ACC112 (cell line): Measurements from ENCODE around the gene CSNK2A1.

ENCODE experiments used
- H2AFZ ChIP-seq: fragments of 200-600 bp; sonication (generic); one replicate; pipeline ENCODE4 v1.6.0; 2017; ENCODE audit warnings: antibody characterized with exemption, low read length; ENCODE audit not compliant: unreplicated experiment
- H3K27ac ChIP-seq: fragments of 200-600 bp; sonication (generic); 2 replicates; pipeline ENCODE4 v1.5.1; 2014; ENCODE audit warnings: low read depth, mild to moderate bottlenecking, antibody characterized with exemption, low read length, moderate library complexity
- H3K27me3 ChIP-seq: fragments of 200-600 bp; sonication (generic); 2 replicates; pipeline ENCODE4 v1.6.1; 2014; ENCODE audit warnings: mild to moderate bottlenecking, antibody characterized with exemption, low read length, moderate library complexity, mixed read lengths; ENCODE audit not compliant: insufficient read depth
- H3K36me3 ChIP-seq: fragments of 200-600 bp; sonication (generic); 2 replicates; pipeline ENCODE4 v1.6.1; 2016; ENCODE audit warnings: mild to moderate bottlenecking, antibody characterized with exemption, low read length, moderate library complexity, mixed read lengths; ENCODE audit not compliant: insufficient read depth
- H3K4me1 ChIP-seq: fragments of 200-600 bp; sonication (generic); one replicate; pipeline ENCODE4 v1.6.1; 2016; ENCODE audit warnings: low read length, mixed read lengths; ENCODE audit not compliant: insufficient read depth, unreplicated experiment, control insufficient read depth
- H3K4me3 ChIP-seq: fragments of 200-600 bp; sonication (generic); 2 replicates; pipeline ENCODE4 v1.5.1; 2014; ENCODE audit warnings: mild to moderate bottlenecking, low read depth, low read length
- H3K79me2 ChIP-seq: fragments of 200-600 bp; sonication (generic); one replicate; pipeline ENCODE4 v1.6.0; 2016; ENCODE audit warnings: low read length; ENCODE audit not compliant: control insufficient read depth, unreplicated experiment, insufficient read depth

The CSNK2A1 gene

GRCh38 chr20:436476-436875, 107.1 kb downstream of the CSNK2A1 start:
- Histone ChIP-seq H3K79me2 (no peaks in the 10 kb centered on the region), H3K4me1 (peaks cover 4% of the 10 kb centered on the region), H3K4me3 (no peak overlapping the region), H3K27ac (no peak overlapping the region), H3K36me3 (peaks cover 30% of the 10 kb centered on the region; the same call in 1 of the 2 replicates), H3K27me3 (no peaks in the 10 kb centered on the region), H2AFZ (no peak overlapping the region)

GRCh38 chr20:435558-435957, 108.0 kb downstream of the CSNK2A1 start:
- Histone ChIP-seq H3K27ac (no peak overlapping the region), H3K27me3 (no peaks in the 10 kb centered on the region), H3K4me3 (no peak overlapping the region), H3K36me3 (peaks cover 21% of the 10 kb centered on the region; the same call in 1 of the 2 replicates), H3K79me2 (no peaks in the 10 kb centered on the region), H2AFZ (no peak overlapping the region), H3K4me1 (peaks cover 4% of the 10 kb centered on the region)

- H3K79me2 ChIP-seq = no peaks in the 10 kb centered on the region
- peaks cover 4% of the 10 kb centered on the region for H3K4me1 ChIP-seq
- H3K36me3 ChIP-seq = peaks cover 14% of the 10 kb centered on the region; the same call in 1 of the 2 replicates
- H3K4me3 ChIP-seq = no peak overlapping the region
- no peaks in the 10 kb centered on the region for H3K27me3 ChIP-seq
- no peak overlapping the region for H3K27ac ChIP-seq
- H2AFZ ChIP-seq = no peak overlapping the region
These were observed 108.8 kb downstream of the CSNK2A1 start for GRCh38 chr20:434661-435419.

- H3K4me1 ChIP-seq = peaks cover 4% of the 10 kb centered on the region
- no peaks in the 10 kb centered on the region for H3K27me3 ChIP-seq
- no peak overlapping the region for H3K27ac ChIP-seq
- H3K36me3 ChIP-seq = peaks cover 11% of the 10 kb centered on the region; the same call in 1 of the 2 replicates
- no peaks in the 10 kb centered on the region for H3K79me2 ChIP-seq
- no peak overlapping the region for H2AFZ ChIP-seq
- H3K4me3 ChIP-seq = no peak overlapping the region
These were observed 109.4 kb downstream of the CSNK2A1 start for GRCh38 chr20:434221-434620.

GRCh38 chr20:433300-433975, 110.2 kb downstream of the CSNK2A1 start:
- H3K27ac ChIP-seq = 0 out of 2 replicates have a peak overlapping the region, but pooled peaks have one; percentile 9

GRCh38 chr20:432677-433299, 110.8 kb downstream of the CSNK2A1 start:
- Histone ChIP-seq H3K79me2 (no peaks in the 10 kb centered on the region), H3K4me3 (no peak overlapping the region), H2AFZ (no peak overlapping the region), H3K4me1 (peaks cover 4% of the 10 kb centered on the region), H3K27me3 (no peaks in the 10 kb centered on the region), H3K36me3 (0 out of 2 replicates have a peak, but pooled peaks cover 7% of the 10 kb centered on the region), H3K27ac (no peak overlapping the region)

More at GRCh38 chr20:433300-433975, 110.2 kb downstream of the CSNK2A1 start:
- Histone ChIP-seq H2AFZ (no peak overlapping the region), H3K79me2 (no peaks in the 10 kb centered on the region), H3K36me3 (peaks cover 8% of the 10 kb centered on the region; the same call in 1 of the 2 replicates), H3K27me3 (no peaks in the 10 kb centered on the region), H3K4me1 (peaks cover 4% of the 10 kb centered on the region), H3K4me3 (no peak overlapping the region)

GRCh38 chr20:432208-432607, 111.4 kb downstream of the CSNK2A1 start:
- Histone ChIP-seq H3K27me3 (no peaks in the 10 kb centered on the region), H2AFZ (no peak overlapping the region), H3K4me1 (peaks cover 4% of the 10 kb centered on the region), H3K79me2 (no peaks in the 10 kb centered on the region), H3K36me3 (0 out of 2 replicates have a peak, but pooled peaks cover 7% of the 10 kb centered on the region), H3K27ac (no peak overlapping the region), H3K4me3 (no peak overlapping the region)

- Histone ChIP-seq H3K36me3 (peaks cover 7% of the 10 kb centered on the region; the same call in 1 of the 2 replicates), H3K79me2 (no peaks in the 10 kb centered on the region), H3K4me1 (peaks cover 4% of the 10 kb centered on the region), H2AFZ (no peak overlapping the region), H3K27me3 (no peaks in the 10 kb centered on the region), H3K27ac (no peak overlapping the region), H3K4me3 (no peak overlapping the region)
These were observed 112.3 kb downstream of the CSNK2A1 start for GRCh38 chr20:431012-431904.

- H3K27me3 ChIP-seq = no peaks in the 10 kb centered on the region
- no peaks in the 10 kb centered on the region; the same call in 1 of the 2 replicates for H3K36me3 ChIP-seq
- H3K27ac ChIP-seq = no peak overlapping the region
- H3K4me1 ChIP-seq = peaks cover 4% of the 10 kb centered on the region
- H2AFZ ChIP-seq = no peak overlapping the region
- H3K4me3 ChIP-seq = no peak overlapping the region
- H3K79me2 ChIP-seq = no peaks in the 10 kb centered on the region
These were observed 113.2 kb downstream of the CSNK2A1 start for GRCh38 chr20:430091-430999.
